Activated naive CD4-positive, alpha-beta T cell treated with Interleukin-2 at 50 U/mL for 16 hours (primary cell): ENCODE measurements around the gene TAF5L.

Experiments used
- DNase-seq: peaks from one replicate; pipeline ENCODE4 v3.0.0-alpha.2; 2020

Gene TAF5L

GRCh38 chr1:229625915-229626831 is at the start of gene TAF5L, which contains the start of gene URB2:
TAF5L (minus strand) TSS chr1:229626122; CDS start chr1:229614482, 11,640 bp downstream.
URB2 (plus strand) TSS chr1:229626247; CDS start chr1:229627634, 1,387 bp downstream.
- peak; percentile 87 for DNase-seq

DNA sequence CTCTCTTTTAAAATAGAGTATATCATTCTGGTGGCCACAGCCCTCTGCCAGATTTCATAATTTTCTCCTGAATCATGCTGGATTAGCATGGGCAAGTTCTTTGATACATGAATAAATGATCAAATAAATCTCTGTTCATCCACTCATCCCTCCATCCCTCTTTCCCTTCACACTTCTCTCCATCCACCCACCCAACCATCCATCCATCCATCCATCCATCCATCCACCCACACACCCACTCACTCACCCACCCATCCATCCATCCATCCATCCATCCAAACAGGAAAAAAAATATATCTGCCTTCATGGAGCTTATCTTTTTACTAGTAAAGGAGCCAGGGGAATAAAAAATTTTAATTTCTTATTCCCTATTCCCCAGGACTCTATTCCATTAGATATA is 49.5 kb upstream of the TAF5L start:
- DNase-seq: no peak

DNA sequence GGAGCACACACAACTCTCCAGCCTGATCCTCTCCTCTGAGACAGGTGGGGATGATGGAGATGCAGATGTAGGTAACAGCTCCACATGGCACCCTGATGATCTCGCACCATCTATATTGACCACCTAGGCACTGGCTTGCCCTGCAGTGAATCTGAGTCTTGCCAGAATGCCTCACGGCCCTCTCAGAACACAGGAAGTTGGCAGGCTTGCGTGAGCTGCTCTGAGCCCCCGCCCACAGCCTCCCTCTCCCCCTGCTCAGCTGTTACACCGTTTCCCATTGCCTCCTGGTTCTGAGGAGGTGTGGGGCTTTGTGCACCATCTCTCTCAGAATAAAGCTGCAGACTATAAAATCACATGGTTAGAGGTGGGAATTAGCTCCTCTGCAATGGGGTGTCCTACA is 48.1 kb upstream of the TAF5L start:
- no peak for DNase-seq

DNA sequence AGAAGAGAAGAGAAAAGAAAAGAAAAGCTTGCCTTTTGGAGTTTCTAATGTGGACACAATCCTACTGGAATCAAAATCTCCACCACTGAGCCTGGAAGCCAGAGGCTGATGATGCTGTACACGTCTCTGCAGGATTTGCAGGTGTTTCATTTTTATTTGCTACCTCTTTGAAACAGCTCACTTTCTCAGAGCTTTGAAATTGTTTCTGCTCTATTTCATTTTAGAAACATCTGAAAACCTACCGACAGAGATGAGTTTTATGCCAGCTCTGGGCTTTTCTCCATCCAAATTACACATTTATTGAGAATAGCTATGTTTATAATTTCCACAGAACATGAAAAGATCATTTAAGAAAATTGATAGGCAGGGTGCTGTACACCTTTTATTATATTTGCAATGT is 46.3 kb upstream of the TAF5L start:
- no peak for DNase-seq

- DNase-seq: no peak
Measured at GRCh38 chr1:229671310-229671709, 45.4 kb upstream of the TAF5L start.

DNA sequence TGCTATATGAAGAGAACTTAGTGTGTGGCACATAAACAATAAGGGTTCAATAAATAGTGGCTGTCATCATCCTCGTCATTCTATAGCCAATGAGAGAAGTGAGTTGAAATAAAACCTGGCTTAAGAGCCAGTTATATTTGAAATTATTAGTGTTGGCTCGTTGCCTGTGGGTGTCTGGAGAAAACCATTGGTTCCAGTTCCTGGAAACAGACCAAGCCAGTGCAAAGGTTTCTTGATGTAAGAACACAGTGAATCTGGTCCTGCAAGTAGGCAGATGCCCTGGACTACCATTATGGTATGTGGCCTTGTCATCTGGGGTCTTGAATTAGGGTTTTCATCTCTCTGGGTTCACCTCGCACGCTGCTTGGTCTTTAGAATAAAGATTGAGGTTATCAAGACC is 43.4 kb upstream of the TAF5L start:
- no peak for DNase-seq

DNA sequence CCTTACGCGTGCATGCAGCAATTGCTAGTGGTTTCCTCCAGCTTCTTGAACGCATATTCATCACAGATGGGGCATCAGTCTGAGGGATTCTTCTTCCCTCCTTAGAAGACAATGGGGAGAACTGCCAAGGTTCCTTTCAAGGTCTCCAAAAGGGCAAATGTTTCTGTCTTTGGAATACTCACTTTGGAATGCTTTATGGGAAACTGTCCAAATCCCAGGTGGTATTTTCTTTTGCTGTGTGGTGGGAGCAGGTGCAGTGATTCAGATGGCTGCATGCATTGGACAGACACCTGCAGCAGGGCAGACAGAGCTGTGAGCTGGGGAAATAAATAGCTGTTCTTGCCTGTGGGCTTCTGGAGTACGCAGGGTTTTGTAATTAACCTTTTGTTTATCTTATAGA is 40.7 kb upstream of the TAF5L start:
- DNase-seq: no peak

- DNase-seq: no peak
Measured at GRCh38 chr1:229665912-229666558, 40.1 kb upstream of the TAF5L start.

GRCh38 chr1:229664133-229664689 is 38.3 kb upstream of the TAF5L start:
- DNase-seq: peak; percentile 84

DNA sequence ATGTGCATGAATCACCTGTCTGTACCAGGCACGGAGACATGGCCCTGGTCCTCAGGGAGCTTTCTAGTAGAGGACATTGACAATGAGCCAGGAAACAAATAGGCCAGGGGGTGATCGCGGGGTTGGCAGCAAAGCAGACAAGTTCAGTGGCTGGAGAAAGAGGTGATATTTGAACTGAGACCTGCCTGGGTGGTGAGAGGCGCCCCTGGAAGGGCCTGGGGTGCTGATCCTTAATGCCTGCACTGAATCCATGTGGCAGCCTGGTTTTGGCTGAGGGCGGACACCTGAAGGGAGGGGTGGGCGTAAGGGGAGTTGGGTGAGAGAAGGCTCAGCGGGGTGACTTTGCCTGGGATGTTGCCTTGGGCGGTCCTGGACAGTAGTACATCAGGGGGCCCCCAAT is 36.0 kb upstream of the TAF5L start:
- DNase-seq: no peak

DNA sequence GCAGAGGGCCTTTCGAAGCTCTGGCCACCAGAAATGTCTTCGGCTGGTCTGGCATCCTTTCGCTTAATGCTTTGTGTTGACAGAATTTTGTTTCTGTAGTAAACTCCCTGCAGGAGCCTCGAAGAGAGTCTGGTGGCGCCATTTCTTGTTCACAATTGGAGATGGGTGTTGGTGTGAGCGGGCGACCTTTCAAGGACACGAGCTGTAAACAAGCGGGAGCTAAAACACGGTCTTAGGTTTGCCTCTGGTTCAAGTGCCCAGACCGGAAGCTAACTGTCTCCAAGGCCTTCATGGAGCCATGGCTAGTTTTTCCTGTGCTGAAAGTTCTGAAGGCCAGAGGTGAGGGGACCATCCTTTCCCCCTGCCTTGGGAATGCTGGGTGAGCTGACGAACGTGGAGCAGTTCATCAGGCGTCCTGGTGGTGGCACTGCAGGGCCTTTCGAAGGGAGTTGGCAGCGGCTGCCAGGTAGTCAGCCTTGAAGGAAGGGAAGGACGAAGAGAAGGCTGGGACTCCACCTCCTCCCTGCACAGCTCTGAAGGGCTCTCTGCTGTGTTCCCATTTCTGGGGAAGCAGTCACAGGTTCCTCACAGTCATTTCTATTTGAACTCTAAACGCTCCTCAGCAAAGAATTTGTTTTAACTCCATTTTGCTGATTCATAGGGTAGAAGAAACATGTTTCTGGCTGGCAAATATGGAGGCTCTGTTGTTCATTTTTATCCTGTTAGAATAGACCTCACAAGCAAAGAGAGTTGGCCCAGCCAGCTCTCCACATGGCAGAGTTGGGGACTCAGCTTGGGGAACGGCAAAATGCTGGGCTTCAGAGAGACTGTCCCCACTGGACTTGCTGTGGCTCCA is 35.3 kb upstream of the TAF5L start:
- peak; percentile 67 for DNase-seq

- DNase-seq: no peak
Measured at GRCh38 chr1:229657993-229658755, 32.3 kb upstream of the TAF5L start.

DNA sequence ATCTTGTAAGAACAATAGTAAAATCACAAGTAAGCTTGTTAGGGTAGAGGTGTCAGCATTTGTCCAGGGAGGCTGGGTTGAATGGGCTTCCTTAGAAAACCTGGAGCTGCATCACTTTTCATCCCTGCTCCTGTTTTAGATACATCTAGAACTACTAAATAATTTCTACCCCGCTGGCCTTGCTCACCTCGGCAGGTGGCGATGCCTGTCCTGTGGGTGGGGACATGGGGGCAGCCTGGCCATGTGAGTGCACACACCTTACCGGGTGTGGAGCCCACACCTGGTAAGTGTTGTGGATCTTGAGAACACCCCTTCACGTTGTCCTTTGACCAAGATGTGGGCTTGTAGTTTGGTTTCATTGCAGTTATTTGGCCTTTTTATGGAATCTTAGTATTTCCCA is 29.9 kb upstream of the TAF5L start:
- no peak for DNase-seq

- DNase-seq: no peak
Measured at GRCh38 chr1:229653420-229653819, 27.5 kb upstream of the TAF5L start.

DNA sequence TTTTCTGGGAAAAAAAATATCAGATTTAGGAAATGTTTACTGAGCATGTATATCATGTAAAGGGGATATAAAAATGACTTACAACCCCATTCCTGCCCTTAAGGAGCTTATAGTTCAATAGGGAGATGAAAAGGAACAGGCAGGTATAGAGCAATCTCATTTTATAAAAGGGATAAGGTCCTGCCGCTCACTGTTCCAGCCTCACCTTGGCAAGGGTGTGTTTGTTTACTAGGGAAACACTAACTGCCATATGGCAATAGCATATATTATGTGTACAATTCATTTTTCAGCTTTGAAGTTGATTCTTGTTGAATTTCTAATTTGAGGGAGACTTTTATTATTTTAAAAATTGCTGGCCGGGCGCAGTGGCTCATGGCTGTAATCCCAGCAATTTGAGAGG is 25.6 kb upstream of the TAF5L start:
- DNase-seq: no peak

GRCh38 chr1:229650045-229650444 is 24.1 kb upstream of the TAF5L start:
- no peak for DNase-seq

- no peak for DNase-seq
Measured at GRCh38 chr1:229648406-229648805, 22.5 kb upstream of the TAF5L start.

DNA sequence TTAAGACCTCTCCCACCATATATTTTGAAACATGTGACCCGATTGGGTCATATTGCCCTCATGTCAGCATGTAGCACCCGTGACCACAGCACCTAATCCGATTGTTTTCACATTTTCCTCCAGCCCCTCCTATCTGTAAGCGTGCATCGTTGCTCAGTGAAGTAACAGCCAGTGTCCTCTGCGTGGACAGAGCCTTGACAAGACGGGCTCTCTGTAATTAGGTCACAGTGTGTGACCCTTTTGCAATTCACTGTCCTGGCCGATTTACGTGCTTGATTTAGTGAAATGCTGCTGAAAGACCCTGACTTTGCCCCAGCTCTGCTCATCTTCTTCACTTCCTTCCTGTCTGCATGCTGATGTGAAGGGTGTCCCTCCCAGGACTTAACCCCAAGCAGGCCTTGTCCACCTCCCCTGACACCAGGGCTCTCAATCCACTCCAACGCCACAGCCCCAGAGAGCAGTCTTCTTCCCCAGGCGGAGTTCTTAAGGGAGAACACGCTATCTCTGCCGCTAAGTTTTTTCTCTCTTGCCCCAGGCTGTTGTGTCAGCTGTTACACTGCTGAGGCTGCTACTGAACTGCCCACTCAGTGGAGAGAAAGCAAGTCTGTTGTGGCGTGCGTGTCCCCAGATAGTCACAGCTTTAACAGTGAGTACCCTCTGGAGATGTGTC is 19.5 kb upstream of the TAF5L start:
- no peak for DNase-seq

DNA sequence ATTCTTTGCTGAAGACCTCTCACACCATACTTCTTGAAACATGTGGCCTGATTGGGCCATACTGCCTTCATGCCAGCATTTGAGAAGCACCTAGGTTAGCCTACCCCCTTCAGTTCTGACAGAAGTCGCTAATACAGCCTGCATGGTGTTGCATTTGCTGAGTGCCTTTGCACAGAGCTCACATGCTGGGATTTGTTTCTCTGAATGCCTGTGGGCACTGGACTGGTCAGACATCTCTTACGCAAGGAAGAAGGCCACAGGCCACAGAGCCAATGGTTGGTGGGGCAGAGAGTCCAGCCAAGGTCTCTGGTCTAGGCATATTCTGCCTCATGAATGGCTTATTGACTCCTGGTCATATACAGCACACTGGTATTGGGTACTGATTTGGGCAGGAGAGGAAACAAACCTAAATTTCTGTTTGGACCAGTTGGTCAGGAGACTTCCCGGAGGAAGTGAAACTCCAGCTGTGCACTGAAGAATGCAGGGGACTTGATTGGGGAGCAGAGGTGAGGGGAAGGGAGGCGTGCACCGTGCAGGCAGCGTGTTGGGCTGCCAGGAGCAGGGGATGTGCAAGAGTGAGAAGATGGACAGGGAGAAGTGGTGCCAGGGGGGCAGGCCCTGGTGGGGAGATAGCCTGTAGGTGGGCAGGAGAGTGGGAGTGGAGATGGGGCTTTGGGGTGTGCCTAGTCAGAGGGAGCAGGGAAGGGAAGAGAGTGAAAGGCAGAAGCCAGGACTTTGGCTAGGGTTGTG is 18.2 kb upstream of the TAF5L start:
- DNase-seq: no peak

DNA sequence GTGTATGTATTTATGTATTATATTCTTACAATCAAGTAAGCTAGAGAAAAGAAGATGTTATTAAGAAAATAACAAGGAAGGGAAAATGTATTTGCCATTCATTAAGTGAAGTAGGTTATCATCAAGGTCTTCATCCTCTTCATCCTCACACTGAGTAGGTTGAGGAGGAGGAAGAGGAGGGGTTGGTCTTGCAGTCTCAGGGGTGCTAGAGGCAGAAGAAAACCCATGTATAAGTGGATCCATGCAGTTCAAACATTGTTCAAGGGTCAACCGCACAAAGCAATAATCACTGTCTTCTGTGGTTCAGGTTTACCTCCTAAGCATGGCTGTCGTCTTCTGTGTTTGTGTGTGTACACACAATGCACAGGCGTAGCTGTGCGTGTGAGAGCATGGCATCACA is 17.0 kb upstream of the TAF5L start:
- no peak for DNase-seq

DNA sequence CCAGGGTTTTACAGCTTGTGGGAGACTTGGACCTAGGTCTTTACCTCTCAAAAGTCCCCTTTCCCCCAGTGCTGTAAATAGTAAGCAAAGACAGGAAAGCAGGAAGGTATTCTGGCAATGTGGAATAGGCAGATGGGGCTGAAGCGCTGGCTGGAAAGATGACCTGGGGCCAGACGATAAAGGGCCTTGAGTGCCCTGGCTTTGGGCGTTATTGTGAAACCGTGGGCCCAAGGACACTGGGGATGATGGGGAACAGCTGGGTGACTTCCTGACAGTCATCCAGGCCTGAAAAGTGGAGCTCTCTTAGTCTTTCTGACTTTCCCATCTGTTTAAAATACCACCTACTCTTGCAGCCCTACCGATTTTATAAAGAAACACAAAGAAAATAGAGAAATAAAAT is 16.5 kb upstream of the TAF5L start:
- no peak for DNase-seq
